OCI-LY7 (cell line): ENCODE measurements around the gene DNAJC11. TPM values are rescaled to one million over a fixed set of nuclear protein-coding genes. Genes with fewer than 3 reads are reported as not detected.

ENCODE experiments used
- BruUV-seq: library from RNA; stranded (reverse); fragments of 400-500 nt; replicated peaks from 2 replicates; lab custom pipeline; 2021; lab: Mats Ljungman, UMichigan
- CTCF ChIA-PET: fragments of 300-600 bp; sonication (Branson Sonifier 250); formaldehyde crosslinking; loops from one replicate; lab custom pipeline; 2022; ENCODE audit warnings: antibody characterized with exemption; ENCODE audit not compliant: unreplicated experiment; lab: Charles Lee
- POLR2A ChIA-PET: fragments of 300-600 bp; sonication (Branson Sonifier 250); formaldehyde crosslinking; loops from one replicate; lab custom pipeline; 2022; ENCODE audit warnings: antibody characterized with exemption; lab: Charles Lee
- DNase-seq: peaks from one replicate; pipeline ENCODE4 v3.0.0-alpha.2; 2015; ENCODE audit warnings: low spot score
- H2AFZ ChIP-seq: fragments of 200-600 bp; sonication (generic), shearing (Covaris generic); 2 replicates; pipeline ENCODE4 v1.6.1; 2014; ENCODE audit warnings: mild to moderate bottlenecking, antibody characterized with exemption, low read length, moderate library complexity
- H3K27ac ChIP-seq: fragments of 200-600 bp; sonication (generic); 2 replicates; pipeline ENCODE4 v1.5.1; 2014; ENCODE audit warnings: mixed run types, low read depth, mild to moderate bottlenecking, moderate library complexity, low read length, inconsistent platforms; ENCODE audit not compliant: poor library complexity, severe bottlenecking
- H3K36me3 ChIP-seq: fragments of 200-600 bp; sonication (generic); 2 replicates; pipeline ENCODE4 v1.6.1; 2014; ENCODE audit warnings: mild to moderate bottlenecking, antibody characterized with exemption, low read length, moderate library complexity, mixed read lengths; ENCODE audit not compliant: insufficient read depth
- H3K4me1 ChIP-seq: fragments of 200-600 bp; sonication (generic); 2 replicates; pipeline ENCODE4 v1.5.1; 2014; ENCODE audit warnings: mild to moderate bottlenecking, low read length; ENCODE audit not compliant: insufficient read depth, poor library complexity, severe bottlenecking
- H3K4me2 ChIP-seq: fragments of 200-600 bp; sonication (generic); 2 replicates; pipeline ENCODE4 v1.6.1; 2014; ENCODE audit warnings: mild to moderate bottlenecking, low read length
- H3K4me3 ChIP-seq: fragments of 200-600 bp; sonication (generic); 2 replicates; pipeline ENCODE4 v1.5.1; 2014; ENCODE audit warnings: mild to moderate bottlenecking, low read depth, low read length; ENCODE audit not compliant: poor library complexity, severe bottlenecking
- H3K79me2 ChIP-seq: fragments of 200-600 bp; sonication (generic); 2 replicates; pipeline ENCODE4 v1.6.1; 2016; ENCODE audit warnings: low read depth, mild to moderate bottlenecking, low read length, moderate library complexity, mixed read lengths; ENCODE audit not compliant: insufficient read depth
- H3K9me2 ChIP-seq: fragments of 200-600 bp; sonication (generic); 2 replicates; pipeline ENCODE4 v1.6.1; 2016; ENCODE audit warnings: mild to moderate bottlenecking, low read length, mixed read lengths; ENCODE audit not compliant: insufficient read depth
- H3K9me3 ChIP-seq: fragments of 200-600 bp; sonication (generic); 2 replicates; pipeline ENCODE4 v1.6.1; 2014; ENCODE audit warnings: mild to moderate bottlenecking, mixed run types, low read length, mixed read lengths
- H4K20me1 ChIP-seq: fragments of 200-600 bp; sonication (generic); 2 replicates; pipeline ENCODE4 v1.6.1; 2014; ENCODE audit warnings: mild to moderate bottlenecking, antibody characterized with exemption, low read length, moderate library complexity, mixed read lengths; ENCODE audit not compliant: insufficient read depth
- EZH2phosphoT487 ChIP-seq: fragments of 200-600 bp; sonication (generic); IDR thresholded peaks from 2 replicates; pipeline ENCODE4 v1.6.1; 2018; ENCODE audit warnings: low read depth, borderline replicate concordance, mild to moderate bottlenecking, mixed run types, antibody characterized with exemption, low read length, moderate library complexity, mixed read lengths
- intact Hi-C: fragments of 100-400 bp; cut with micrococcal nuclease; formaldehyde crosslinking; loops from one replicate; pipeline ENCODE4 v1.10.0; 2022; ENCODE audit not compliant: unreplicated experiment
- total RNA-seq, 2 experiments: library from RNA; depleted of rRNA in 1 of 2; stranded (reverse); fragments of >200 nt in 1 of 2; shearing (Covaris generic) in 1 of 2; gene quantifications; 2 replicates each; pipeline ENCODE4 v1.2.3, GENCODE V29; 2014 to 2022
- TF ChIP-seq, protein P1 (sequence below): fragments of 200-600 bp; sonication (generic); conservative IDR thresholded peaks from 2 replicates; pipeline ENCODE4 v1.5.1; 2014; ENCODE audit warnings: mild to moderate bottlenecking, antibody characterized with exemption, low read length, moderate library complexity, mixed read lengths

DNAJC11 gene
- total RNA-seq, 2 experiments from 2014 or later, result 31.0 to 65.6 TPM

DNA sequence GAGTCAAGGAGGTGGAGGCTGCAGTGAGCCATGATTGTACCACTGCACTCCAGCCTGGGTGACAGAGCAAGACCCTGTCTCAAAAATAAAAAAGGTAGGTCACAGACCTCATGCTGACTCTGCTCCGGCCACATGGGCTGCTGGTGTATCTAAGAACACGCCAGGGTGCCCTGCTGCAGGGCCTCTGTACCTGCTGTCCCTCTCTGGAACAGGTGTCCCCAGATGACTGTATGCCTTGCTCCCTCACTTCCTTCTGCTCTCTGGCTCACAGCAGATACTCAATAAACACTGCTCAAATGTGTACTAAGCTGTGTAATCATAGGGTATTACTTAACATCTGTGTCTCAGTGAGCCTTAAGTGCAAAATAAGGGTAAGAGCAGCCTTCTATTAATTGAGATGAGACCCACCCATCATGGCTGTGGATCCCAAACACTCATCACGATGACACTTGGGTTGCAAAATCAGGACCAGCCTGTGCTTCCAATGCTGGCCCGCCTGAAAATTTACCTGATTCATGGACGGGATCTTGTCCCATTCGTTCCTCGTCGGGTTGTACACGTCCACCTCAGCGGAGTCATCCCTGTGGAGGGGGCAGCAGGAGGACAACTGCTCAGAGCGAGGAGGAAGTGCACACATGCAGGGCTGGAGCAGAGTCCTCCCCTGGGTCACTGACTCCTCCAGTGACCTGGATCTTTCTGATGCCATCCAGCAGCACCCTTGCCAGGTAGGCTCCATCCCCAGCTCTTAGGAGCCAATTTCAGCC, 106.5 kb downstream of the DNAJC11 start:
- no peak overlapping the region for H2AFZ ChIP-seq
- H3K27ac ChIP-seq, result no peak overlapping the region
- no peaks in the 10 kb centered on the region for H3K9me3 ChIP-seq
- no peaks in the 10 kb centered on the region for H3K9me2 ChIP-seq
- POLR2A ChIA-PET, result no interaction called here
- H4K20me1 ChIP-seq, result no peaks in the 10 kb centered on the region
- H3K4me2 ChIP-seq, result no peak overlapping the region
- H3K4me1 ChIP-seq, result peaks cover 10% of the 10 kb centered on the region
- no peaks in the 10 kb centered on the region for H3K79me2 ChIP-seq
- intact Hi-C loops, result no loop called here
- TF ChIP-seq, protein P1, sequence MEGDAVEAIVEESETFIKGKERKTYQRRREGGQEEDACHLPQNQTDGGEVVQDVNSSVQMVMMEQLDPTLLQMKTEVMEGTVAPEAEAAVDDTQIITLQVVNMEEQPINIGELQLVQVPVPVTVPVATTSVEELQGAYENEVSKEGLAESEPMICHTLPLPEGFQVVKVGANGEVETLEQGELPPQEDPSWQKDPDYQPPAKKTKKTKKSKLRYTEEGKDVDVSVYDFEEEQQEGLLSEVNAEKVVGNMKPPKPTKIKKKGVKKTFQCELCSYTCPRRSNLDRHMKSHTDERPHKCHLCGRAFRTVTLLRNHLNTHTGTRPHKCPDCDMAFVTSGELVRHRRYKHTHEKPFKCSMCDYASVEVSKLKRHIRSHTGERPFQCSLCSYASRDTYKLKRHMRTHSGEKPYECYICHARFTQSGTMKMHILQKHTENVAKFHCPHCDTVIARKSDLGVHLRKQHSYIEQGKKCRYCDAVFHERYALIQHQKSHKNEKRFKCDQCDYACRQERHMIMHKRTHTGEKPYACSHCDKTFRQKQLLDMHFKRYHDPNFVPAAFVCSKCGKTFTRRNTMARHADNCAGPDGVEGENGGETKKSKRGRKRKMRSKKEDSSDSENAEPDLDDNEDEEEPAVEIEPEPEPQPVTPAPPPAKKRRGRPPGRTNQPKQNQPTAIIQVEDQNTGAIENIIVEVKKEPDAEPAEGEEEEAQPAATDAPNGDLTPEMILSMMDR, result no peak
- no peak for TF ChIP-seq EZH2phosphoT487
- H3K4me3 ChIP-seq, result no peak overlapping the region
- DNase-seq, result no peak
- CTCF ChIA-PET, result no interaction called here
- no TSS peak for BruUV-seq
- H3K36me3 ChIP-seq, result peaks cover 44% of the 10 kb centered on the region

DNA sequence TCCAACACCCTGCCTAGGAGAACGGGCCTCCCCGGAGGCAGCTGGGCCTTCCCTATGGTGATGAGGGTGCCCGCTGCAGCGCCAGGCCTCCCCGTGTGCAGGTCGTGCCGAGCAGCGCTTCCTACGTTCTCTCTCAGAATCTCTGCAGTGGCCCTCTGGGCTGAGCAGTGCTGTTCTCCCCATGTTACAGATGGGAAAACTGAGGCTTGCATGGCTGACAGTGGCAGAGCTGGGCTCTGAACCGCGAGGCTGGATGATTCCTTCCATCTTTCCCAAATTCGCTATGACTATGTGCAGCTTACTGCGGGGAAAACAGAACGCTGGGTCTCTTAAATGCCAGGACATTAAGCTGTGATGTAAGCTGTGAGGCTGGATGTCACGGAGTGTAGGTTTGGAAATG, 107.8 kb downstream of the DNAJC11 start:
- Histone ChIP-seq H4K20me1 (no peaks in the 10 kb centered on the region), H3K4me2 (no peak overlapping the region), H3K4me3 (no peak overlapping the region), H2AFZ (no peak overlapping the region), H3K4me1 (no peaks in the 10 kb centered on the region), H3K36me3 (peaks cover 53% of the 10 kb centered on the region), H3K79me2 (no peaks in the 10 kb centered on the region), H3K9me3 (no peaks in the 10 kb centered on the region), H3K9me2 (no peaks in the 10 kb centered on the region), H3K27ac (no peak overlapping the region)
- ChIA-PET CTCF (no interaction called here), POLR2A (no interaction called here)
- TF ChIP-seq, protein P1, result no peak
- no peak for TF ChIP-seq EZH2phosphoT487
- intact Hi-C loops, result no loop called here
- no TSS peak for BruUV-seq
- no peak for DNase-seq

DNA sequence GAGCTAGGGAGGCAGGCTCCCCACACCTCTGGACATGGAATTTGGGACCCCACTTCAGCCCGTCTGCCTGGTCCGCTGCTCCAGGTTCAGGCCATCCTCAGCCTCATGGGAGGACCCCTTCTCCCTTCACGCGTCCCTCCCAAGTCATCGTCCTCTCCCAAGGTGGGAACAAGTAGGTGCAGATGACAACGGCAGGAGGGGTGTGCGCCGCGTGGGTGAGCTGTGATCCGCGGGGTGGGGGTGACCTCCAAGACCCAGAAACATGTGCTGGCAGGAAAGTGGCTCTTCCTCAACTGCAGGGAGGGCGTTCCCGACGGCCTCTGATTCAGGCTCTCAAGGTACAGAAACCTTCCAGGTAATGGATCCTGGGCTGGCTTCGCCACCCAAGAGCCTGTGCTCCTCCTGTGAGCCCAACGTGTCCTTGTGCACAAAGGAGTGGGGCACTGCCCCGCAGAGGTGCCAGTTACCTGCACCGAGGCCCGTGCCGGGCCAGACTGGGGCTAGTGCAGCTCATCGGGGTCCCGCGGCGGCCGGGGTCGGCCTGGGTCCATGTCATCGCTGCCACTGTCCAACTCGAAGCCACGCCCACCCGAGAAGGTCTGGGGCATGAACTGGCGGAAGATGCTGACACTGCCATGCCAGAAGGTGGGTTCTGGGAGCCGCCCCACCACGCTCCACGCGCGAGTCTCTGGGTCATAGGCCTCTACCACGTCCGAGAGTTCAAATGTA, 108.6 kb downstream of the DNAJC11 start:
- TF ChIP-seq, protein P1, result no peak
- TF ChIP-seq EZH2phosphoT487, result no peak
- H3K9me3 ChIP-seq, result no peaks in the 10 kb centered on the region
- H3K4me2 ChIP-seq, result no peak overlapping the region
- no TSS peak for BruUV-seq
- H3K79me2 ChIP-seq, result no peaks in the 10 kb centered on the region
- intact Hi-C loops, result no loop called here
- H3K36me3 ChIP-seq, result peaks cover 59% of the 10 kb centered on the region
- no peaks in the 10 kb centered on the region for H3K4me1 ChIP-seq
- ChIA-PET POLR2A (no interaction called here), CTCF (no interaction called here)
- H3K4me3 ChIP-seq, result no peak overlapping the region
- no peak overlapping the region for H3K27ac ChIP-seq
- no peaks in the 10 kb centered on the region for H3K9me2 ChIP-seq
- H2AFZ ChIP-seq, result no peak overlapping the region
- H4K20me1 ChIP-seq, result no peaks in the 10 kb centered on the region
- no peak for DNase-seq
